HG03139 (cell line): ENCODE results near the gene CEACAM19.
"Not testable (repeated sequence)": the region's sequence is repeated elsewhere in the genome, so short reads cannot be mapped to it uniquely, and the experiment has no call there.

Experiments
- ATAC-seq: cut with Tn5 transposase; IDR thresholded peaks from one replicate; pipeline ENCODE4 v1.9.1; 2021; ENCODE audit not compliant: unreplicated experiment

The CEACAM19 gene

DNA sequence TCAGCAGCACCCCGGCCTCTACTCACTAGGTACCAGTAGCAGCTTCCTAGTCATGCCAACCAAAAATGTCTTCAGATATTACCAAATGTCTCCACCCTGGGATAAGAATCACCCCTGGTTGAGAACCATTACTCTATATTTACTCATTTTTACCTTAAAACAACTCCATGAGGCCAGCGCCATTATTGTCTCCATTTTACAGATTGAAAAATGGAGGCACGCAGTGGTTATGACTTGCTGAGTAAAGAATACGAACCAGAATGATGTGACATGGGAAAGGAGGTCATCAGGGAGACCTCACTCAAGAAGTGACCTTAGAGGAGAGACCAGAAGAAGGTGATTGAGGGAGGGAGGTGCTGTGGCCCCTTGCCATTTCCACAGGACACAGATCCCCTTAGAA is 2.2 kb downstream of the CEACAM19 start:
- ATAC-seq = no peak

- ATAC-seq = no peak
These were observed 4.2 kb downstream of the CEACAM19 start for GRCh38 chr19:44675521-44675920.

GRCh38 chr19:44677019-44677811 is 5.9 kb downstream of the CEACAM19 start:
- no peak for ATAC-seq

GRCh38 chr19:44680536-44680935 is 9.3 kb downstream of the CEACAM19 start:
- no peak for ATAC-seq

GRCh38 chr19:44681992-44682790 is 10.9 kb downstream of the CEACAM19 start:
- ATAC-seq = no peak

DNA sequence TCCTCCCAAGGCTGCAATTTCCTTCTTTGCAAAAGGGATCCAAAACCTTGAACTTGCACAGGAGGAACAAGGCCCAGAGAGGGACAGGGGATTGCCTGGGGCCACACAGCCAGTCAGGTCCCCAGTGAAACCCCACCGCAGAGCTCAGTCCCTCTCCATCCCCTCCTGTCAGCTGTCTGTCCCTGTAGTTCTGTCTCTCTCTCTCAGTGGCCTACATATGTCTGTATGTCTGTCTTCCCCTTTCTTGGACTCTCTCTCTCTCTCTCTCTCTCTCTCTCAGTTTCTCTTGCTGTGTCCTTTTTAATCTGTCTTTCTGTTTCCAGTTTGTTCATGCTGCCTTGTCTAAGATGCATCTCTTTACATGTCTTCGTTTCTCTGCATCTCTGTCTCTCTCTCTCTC is 11.5 kb downstream of the CEACAM19 start:
- ATAC-seq = no peak

DNA sequence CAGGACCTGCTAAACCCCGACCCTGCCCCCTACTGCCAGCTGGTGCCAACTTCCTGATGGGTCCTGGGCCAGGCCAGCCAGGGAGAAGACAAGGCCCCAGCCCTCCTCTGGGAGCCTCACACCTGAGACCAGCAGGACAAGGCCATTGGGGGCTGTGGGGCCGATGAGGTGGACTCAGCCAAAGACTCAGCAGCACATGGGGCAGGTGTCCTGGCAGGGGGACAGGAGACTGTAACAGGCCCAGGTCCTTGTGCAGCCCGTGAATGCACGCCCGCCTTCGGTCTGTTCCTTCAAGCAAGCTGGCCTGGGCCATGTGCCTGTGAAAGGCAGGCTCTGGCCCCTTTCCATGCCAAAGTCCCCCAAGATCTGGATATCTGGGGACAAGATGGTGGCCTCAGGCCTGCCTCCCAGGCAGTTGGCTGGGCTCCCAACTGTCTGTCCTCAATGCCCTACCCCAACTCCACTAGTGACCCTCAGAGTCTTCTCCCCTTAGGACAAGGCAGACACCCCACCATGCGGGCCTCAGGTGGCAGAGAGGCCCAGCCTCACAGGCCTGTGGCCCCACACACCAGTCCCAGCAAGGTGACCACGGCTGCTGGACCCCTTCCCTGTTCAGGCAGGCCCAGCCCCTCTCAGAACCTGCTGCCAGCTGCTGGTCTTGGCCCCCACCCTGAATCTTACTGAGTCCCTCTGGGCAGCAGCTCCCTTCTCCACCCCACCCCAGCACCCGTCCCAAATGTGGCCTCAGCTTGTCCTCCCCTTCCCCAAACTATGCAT is 12.3 kb downstream of the CEACAM19 start:
- no peak for ATAC-seq

- not testable (repeated sequence) for ATAC-seq
These were observed 13.1 kb downstream of the CEACAM19 start for GRCh38 chr19:44684396-44684795.

- no peak for ATAC-seq
These were observed 13.9 kb downstream of the CEACAM19 start for GRCh38 chr19:44684892-44685863.

- no peak for ATAC-seq
These were observed 14.6 kb downstream of the CEACAM19 start for GRCh38 chr19:44685877-44686276.

DNA sequence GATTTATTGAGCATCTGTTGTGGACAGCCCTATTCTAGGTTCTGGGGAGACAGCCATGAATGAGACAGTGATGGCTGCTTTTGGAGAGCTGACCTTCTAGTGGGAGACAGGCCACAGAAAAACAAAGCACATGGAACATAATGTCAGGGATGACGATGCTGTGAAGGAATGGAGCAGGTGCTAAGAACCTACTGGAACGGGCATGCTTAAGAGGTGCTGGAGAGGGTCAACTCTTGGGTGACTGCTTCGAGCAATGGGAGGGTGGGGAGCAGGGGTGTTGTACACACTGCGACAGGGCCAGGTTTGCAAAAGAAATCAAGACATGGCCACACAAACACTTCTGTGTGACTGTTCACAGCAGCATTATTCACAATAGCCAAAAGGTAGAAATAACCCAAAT is 15.6 kb downstream of the CEACAM19 start:
- ATAC-seq = no peak

GRCh38 chr19:44687888-44688287 is 16.6 kb downstream of the CEACAM19 start:
- no peak for ATAC-seq

DNA sequence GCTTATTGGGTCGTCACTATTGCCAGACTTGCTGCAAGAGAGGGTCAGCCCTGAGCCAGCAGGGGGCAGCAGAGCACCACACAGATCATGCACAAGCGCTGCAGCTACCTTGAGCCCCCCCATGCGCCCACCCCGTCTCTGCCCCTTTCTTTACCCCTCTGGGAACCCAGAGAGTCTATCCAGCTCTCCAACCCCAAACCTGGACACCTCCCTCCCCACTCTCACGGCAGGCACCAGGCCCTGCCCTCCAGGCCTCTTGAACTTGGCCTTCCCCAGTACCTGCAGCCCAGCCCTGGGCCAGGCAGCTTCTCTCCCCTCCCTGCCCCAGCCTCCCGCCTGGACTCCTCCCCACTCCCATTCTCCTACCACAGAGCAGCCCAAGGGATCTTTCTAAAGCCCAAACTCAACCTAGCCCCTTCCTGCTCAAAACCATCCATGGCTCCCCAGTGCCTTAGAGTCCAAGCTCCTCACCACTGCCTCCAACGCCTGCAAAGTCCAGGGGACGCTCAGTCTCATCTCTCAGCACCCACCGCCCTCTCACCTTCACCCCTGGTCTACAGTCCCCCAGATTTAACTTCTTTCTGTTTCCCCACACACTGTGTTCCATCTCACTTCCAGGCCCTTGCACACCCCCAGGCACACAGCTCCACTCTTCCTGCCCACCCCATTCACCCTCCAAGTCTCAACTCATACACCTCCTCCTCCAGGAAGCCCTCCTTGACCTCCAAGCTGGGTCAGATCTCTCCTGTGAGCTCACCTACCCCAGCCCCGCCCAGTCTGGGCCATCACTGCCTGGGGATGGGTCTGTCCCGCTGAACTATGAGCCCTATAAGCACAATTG is 18.2 kb downstream of the CEACAM19 start:
- no peak for ATAC-seq

DNA sequence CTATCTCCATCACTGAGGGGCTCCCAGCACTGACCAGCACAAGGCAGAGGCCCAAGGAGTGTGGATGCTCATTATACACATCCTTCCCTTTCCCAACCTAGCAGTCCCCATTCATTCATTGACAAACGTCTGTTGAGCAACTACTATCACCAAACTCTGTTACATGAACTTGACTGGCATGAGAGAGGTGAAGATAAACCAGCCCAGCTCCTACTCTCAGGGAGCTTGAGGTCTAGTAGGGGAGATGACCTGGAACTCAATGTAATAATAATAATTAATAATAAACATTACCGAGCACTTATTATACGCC is 18.8 kb downstream of the CEACAM19 start:
- ATAC-seq = no peak

DNA sequence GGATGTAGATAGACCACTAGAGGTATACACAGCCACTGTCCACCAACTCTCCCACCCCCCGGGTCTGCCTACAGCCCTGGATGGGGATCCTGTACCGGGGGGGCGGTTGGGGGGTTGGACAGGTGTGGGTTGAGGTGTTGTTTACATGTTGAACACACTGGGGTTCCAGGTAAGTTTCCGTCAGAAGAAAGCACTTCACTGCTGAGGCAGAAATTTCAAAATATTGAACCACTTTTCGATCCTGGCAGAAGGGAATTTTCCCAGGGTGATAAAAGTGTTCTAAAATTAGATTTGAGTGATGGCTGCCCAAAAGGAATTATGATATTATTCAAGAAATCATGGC is 21.1 kb downstream of the CEACAM19 start:
- ATAC-seq = no peak

DNA sequence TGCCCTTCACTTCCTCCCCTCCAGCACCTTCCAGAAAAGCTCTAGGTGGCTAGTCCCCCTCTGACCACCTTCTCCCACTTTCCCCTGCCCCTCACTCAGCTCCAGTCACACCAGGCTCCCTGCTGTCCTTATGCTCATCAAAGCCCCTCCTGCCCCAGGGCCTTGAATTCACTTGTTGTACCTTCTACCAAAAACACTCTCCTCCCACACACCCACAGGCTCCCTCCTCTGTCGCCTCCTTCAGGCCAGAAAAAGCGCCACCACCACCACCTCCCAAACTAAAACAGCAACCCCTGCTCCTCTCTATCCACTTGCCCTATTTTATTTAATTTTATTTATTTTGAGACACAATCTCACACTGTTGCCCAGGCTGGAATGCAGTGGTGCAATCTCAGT is 22.9 kb downstream of the CEACAM19 start:
- no peak for ATAC-seq

GRCh38 chr19:44696939-44697669 is 25.8 kb downstream of the CEACAM19 start:
- no peak for ATAC-seq

DNA sequence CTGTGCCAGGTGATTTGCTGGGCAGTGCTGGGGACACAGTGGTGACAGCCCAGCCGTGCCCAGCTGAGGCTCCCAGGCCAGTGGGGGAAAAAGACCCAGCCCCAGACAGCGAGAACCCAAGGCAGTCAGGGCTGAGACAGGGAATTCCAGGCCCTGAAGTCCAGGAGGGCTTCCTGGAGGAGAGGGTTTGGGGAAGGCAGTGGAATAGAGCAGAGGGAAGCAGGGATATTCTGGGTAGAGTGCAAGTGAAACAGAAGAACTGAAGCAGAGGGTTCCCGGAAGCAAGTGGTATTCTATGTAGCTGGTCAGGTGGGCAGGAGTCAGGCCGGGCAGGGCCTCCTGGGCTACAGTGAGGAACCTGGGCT is 26.4 kb downstream of the CEACAM19 start:
- ATAC-seq = no peak

- no peak for ATAC-seq
These were observed 27.4 kb downstream of the CEACAM19 start, which contains the start of gene CEACAM16 for GRCh38 chr19:44698492-44699201. Gene CEACAM16, plus strand, starts transcription at chr19:44699151. Its CDS starts 2,306 bp downstream, at chr19:44701457.
